HepG2 (cell line): Measurements from ENCODE around the gene JCAD.

ENCODE experiments used
- ATF7 ChIP-seq, 2 experiments: fragments of 450-650 bp in 1 of 2; sonication (generic) in 1 of 2; formaldehyde crosslinking in 1 of 2; IDR thresholded peaks; 2 replicates each; pipeline versions ENCODE4 v1.4.0 to v1.6.1; 2016 to 2020; ENCODE audit warnings: antibody characterized with exemption in 1 of 2, mild to moderate bottlenecking in 1 of 2, missing genetic modification reagents in 1 of 2
- CTCF ChIP-seq: sonication (generic); formaldehyde crosslinking; IDR thresholded peaks from 2 replicates; pipeline ENCODE4 v1.5.0; 2020; ENCODE audit warnings: mild to moderate bottlenecking, missing genetic modification reagents, moderate library complexity
- ERF ChIP-seq: IDR thresholded peaks from 2 replicates; pipeline ENCODE4 v1.6.1; 2018; ENCODE audit warnings: missing biosample characterization, missing genetic modification reagents
- GPN1 ChIP-seq: sonication (generic); formaldehyde crosslinking; IDR thresholded peaks from 2 replicates; pipeline ENCODE4 v1.5.1; 2020; ENCODE audit warnings: missing genetic modification reagents, borderline replicate concordance
- JUND ChIP-seq: sonication (generic); formaldehyde crosslinking; IDR thresholded peaks from 2 replicates; pipeline ENCODE4 v1.8.0; 2022; ENCODE audit warnings: mild to moderate bottlenecking, missing genetic modification reagents
- MAX ChIP-seq: IDR thresholded peaks from 2 replicates; pipeline ENCODE4 v1.6.1; 2012; ENCODE audit warnings: inconsistent platforms
- MEIS2 ChIP-seq: sonication (generic); formaldehyde crosslinking; IDR thresholded peaks from 2 replicates; pipeline ENCODE4 v1.9.0; 2021; ENCODE audit warnings: mild to moderate bottlenecking, missing genetic modification reagents
- ZNF704 ChIP-seq: sonication (generic); formaldehyde crosslinking; IDR thresholded peaks from 2 replicates; pipeline ENCODE4 v1.8.1; 2023; ENCODE audit warnings: mild to moderate bottlenecking, inconsistent platforms, moderate library complexity, missing genetic modification reagents, borderline replicate concordance
- ZNF772 ChIP-seq: sonication (generic); formaldehyde crosslinking; IDR thresholded peaks from 2 replicates; pipeline ENCODE4 v1.5.0; 2020; ENCODE audit warnings: mild to moderate bottlenecking, missing genetic modification reagents
- ZNF792 ChIP-seq: IDR thresholded peaks from 2 replicates; pipeline ENCODE4 v1.6.1; 2016

GRCh38 chr10:30063099-30063498 is 3.7 kb upstream of the JCAD start:
- TF ChIP-seq CTCF (no peak), ZNF772 (CRISPR knock-in tag) (no peak), MAX (no peak), MEIS2 (CRISPR knock-in tag) (no peak), ATF7 (IDR thresholded peaks at IDR 0.05) (no peak), ATF7 (CRISPR knock-in tag; IDR thresholded peaks at IDR 0.05) (no peak), JUND (CRISPR knock-in tag) (no peak), ZNF792 (CRISPR knock-in tag) (no peak), ERF (CRISPR knock-in tag) (no peak), ZNF704 (CRISPR knock-in tag) (no peak), GPN1 (CRISPR knock-in tag) (no peak)
